GM18951 (cell line): Measurements from ENCODE around the gene CYTL1.

Experiments used
- POLR2A ChIP-seq: IDR thresholded peaks from 4 replicates; pipeline ENCODE4 v1.6.1; 2011; ENCODE audit warnings: mild to moderate bottlenecking; ENCODE audit not compliant: insufficient read length, insufficient read depth; ENCODE audit errors: extremely low read depth
- in situ Hi-C: fragments of 300-500 bp; cut with MboI; formaldehyde crosslinking; loops from one replicate; pipeline ENCODE4 v1.12.0; 2022; ENCODE audit warnings: low sequenced_read_pairs, mixed read lengths, inconsistent platforms; ENCODE audit not compliant: unreplicated experiment

CYTL1 gene

GRCh38 chr4:5026371-5026770 lies 7.1 kb upstream of the CYTL1 start:
- TF ChIP-seq POLR2A = no peak
- in situ Hi-C loops = no loop called here

DNA sequence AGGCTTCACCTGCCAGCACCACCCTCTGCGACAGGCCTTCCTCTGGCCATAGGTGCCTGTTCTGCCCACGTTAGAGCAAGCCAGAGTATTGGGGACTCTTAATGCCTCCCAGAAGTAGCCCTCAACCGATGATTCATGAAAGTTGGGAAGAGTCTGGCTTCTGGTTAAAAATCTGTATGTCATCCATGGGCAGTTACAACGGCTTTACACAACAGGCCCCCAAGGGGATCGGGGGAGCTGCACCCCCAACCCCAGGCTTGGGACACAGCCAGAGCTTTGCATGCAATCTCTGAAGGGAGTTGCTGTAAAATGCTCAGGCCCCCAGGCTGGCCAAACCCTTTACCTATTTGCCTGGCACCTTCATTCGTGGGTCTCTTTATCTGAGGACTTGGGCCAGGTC lies 5.4 kb upstream of the CYTL1 start:
- in situ Hi-C loops = loop anchor here (25.0 kb wide), 1 partner anchor 788 kb away; no protein-coding TSS in a partner anchor
- TF ChIP-seq POLR2A = no peak

GRCh38 chr4:5021546-5021945 lies 2.3 kb upstream of the CYTL1 start:
- no peak for TF ChIP-seq POLR2A
- in situ Hi-C loops = loop anchor here (25.0 kb wide), 1 partner anchor 791 kb away; no protein-coding TSS in a partner anchor

GRCh38 chr4:5020341-5020740 lies 1.1 kb upstream of the CYTL1 start:
- TF ChIP-seq POLR2A = no peak
- in situ Hi-C loops = loop anchor here (25.0 kb wide), 1 partner anchor 792 kb away; no protein-coding TSS in a partner anchor

- no peak for TF ChIP-seq POLR2A
Observed at GRCh38 chr4:5019796-5020195, 538 bp upstream of the CYTL1 start.

DNA sequence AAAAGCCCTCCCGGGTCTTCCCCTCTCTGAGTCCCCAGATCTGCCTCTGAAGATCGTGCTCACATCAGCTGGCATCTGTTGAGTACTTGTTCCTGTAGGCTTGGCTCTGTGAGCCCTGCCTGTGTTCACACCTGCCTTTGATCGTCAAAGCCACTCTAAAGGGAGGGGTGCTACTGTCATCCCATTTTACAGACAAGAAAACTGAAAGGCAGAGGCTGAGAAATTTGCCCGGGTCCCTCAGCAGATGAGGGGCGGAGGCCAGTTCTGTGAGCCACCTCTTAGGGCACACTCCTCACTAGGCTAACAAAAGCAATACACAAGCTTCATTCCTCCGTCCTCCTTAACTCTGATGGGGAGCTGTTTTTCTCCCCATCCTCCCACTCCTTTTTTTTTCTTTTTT lies 655 bp downstream of the CYTL1 start:
- no peak for TF ChIP-seq POLR2A
- in situ Hi-C loops = loop anchor here (25.0 kb wide), 1 partner anchor 794 kb away; no protein-coding TSS in a partner anchor

More at GRCh38 chr4:5019796-5020195, 538 bp upstream of the CYTL1 start:
- in situ Hi-C loops = loop anchor here (25.0 kb wide), 1 partner anchor 793 kb away; no protein-coding TSS in a partner anchor

DNA sequence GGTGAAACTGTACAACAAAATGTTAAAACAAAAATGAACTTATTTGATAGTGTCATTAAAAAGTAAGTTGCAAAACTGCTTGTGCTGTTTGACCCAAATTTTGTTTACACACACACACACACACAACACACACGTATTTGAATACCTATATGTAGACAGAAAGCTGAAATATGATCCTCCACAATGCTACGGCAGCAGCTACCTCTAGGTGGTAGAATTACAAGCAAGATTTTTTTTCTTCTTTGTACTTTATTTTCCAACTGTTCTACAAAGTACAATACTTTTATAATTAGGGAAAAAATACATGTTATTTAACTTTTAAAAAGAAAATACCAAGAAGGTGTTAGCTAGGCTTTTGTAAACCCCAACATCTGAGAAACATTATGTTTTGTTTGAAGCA lies 1.2 kb downstream of the CYTL1 start:
- no peak for TF ChIP-seq POLR2A
- in situ Hi-C loops = loop anchor here (25.0 kb wide), 1 partner anchor 794 kb away; no protein-coding TSS in a partner anchor

GRCh38 chr4:5014007-5014682 lies 5.1 kb downstream of the CYTL1 start:
- in situ Hi-C loops = loop anchor here (25.0 kb wide), 1 partner anchor 798 kb away; no protein-coding TSS in a partner anchor
- no peak for TF ChIP-seq POLR2A

DNA sequence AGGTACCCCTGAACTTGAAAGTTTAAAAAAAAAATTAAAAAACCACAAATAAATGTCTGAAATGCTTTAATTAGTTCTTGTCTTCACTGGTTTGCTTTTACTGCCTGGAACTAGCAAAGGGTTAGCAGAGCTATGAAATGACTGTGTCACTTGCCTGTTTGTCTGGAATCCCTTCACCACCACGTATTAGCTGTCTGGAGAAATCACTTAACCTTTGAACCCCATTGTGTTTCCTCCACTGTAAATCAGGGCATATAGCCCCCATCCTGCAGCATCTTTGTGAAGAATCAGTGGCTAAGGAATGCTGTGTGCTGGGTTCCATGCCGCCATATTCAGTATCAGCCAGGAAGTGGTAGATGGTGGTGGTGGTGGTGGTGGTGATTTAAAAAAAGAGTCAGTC lies 6.3 kb downstream of the CYTL1 start:
- no peak for TF ChIP-seq POLR2A
- in situ Hi-C loops = loop anchor here (25.0 kb wide), 1 partner anchor 799 kb away; no protein-coding TSS in a partner anchor

- no peak for TF ChIP-seq POLR2A
- in situ Hi-C loops = loop anchor here (25.0 kb wide), 1 partner anchor 800 kb away; no protein-coding TSS in a partner anchor
Observed at GRCh38 chr4:5012244-5012898, 6.9 kb downstream of the CYTL1 start.

DNA sequence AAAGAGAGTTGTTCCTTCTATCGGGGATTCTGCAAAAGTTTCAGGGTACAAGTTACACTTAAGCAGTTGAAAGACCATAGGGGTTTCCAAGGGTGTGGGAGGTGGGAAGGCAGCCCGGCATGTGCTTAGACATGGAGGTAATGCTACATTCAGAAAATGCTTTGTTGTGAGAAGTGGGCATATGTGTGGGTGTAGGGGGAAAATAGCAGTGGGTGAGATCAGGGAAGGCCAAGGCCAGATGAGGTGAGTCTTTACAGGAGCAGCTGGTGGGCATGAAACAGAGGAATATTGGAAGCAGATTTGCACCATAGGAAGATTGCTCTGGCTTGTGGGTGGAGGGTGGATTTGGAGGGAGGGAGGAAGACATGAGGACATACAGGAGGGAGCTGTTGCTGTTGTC lies 8.3 kb downstream of the CYTL1 start:
- TF ChIP-seq POLR2A = no peak
- in situ Hi-C loops = loop anchor here (25.0 kb wide), 1 partner anchor 801 kb away; no protein-coding TSS in a partner anchor

GRCh38 chr4:5009796-5010195 lies 9.5 kb downstream of the CYTL1 start:
- TF ChIP-seq POLR2A = no peak
- in situ Hi-C loops = loop anchor here (25.0 kb wide), 1 partner anchor 803 kb away; no protein-coding TSS in a partner anchor

GRCh38 chr4:5006932-5007331 lies 12.3 kb downstream of the CYTL1 start:
- in situ Hi-C loops = loop anchor here (25.0 kb wide), 1 partner anchor 805 kb away; no protein-coding TSS in a partner anchor
